NCI-H226 (cell line): ENCODE measurements around the gene AKNA.
A peak's percentile ranks its signal among the peaks of the same experiment; 100 is the strongest.

Experiments
- DNase-seq: peaks from one replicate; pipeline ENCODE4 v3.0.0-alpha.2; 2015

Gene AKNA

GRCh38 chr9:114374936-114375335 is 12.8 kb downstream of the AKNA start:
- no peak for DNase-seq

- DNase-seq = no peak
These were observed 13.6 kb downstream of the AKNA start for GRCh38 chr9:114373960-114374730.

GRCh38 chr9:114372921-114373448 is 14.8 kb downstream of the AKNA start:
- no peak for DNase-seq

- peak; percentile 80 for DNase-seq
These were observed 15.5 kb downstream of the AKNA start for GRCh38 chr9:114371973-114372917.

GRCh38 chr9:114371343-114371944 is 16.3 kb downstream of the AKNA start:
- no peak for DNase-seq

GRCh38 chr9:114370968-114371320 is 16.8 kb downstream of the AKNA start:
- no peak for DNase-seq

- DNase-seq = no peak
These were observed 17.4 kb downstream of the AKNA start for GRCh38 chr9:114370251-114370967.

GRCh38 chr9:114369216-114370130 is 18.3 kb downstream of the AKNA start:
- no peak for DNase-seq

GRCh38 chr9:114367772-114368569 is 19.8 kb downstream of the AKNA start:
- no peak for DNase-seq

- no peak for DNase-seq
These were observed 20.4 kb downstream of the AKNA start for GRCh38 chr9:114367366-114367765.

- peak; percentile 84 for DNase-seq
These were observed 21.3 kb downstream of the AKNA start for GRCh38 chr9:114366334-114367128.

GRCh38 chr9:114365194-114365593 is 22.6 kb downstream of the AKNA start:
- DNase-seq = no peak

GRCh38 chr9:114364134-114365041 is 23.4 kb downstream of the AKNA start:
- peak; percentile 41 for DNase-seq

- DNase-seq = no peak
These were observed 24.4 kb downstream of the AKNA start for GRCh38 chr9:114363424-114363823.

GRCh38 chr9:114362394-114362793 is 25.4 kb downstream of the AKNA start:
- no peak for DNase-seq

- DNase-seq = no peak
These were observed 26.2 kb downstream of the AKNA start for GRCh38 chr9:114361542-114361941.

- DNase-seq = no peak
These were observed 28.0 kb downstream of the AKNA start for GRCh38 chr9:114359801-114360200.

- DNase-seq = no peak
These were observed 29.9 kb downstream of the AKNA start for GRCh38 chr9:114357911-114358328.

GRCh38 chr9:114357360-114357759 is 30.4 kb downstream of the AKNA start:
- DNase-seq = no peak
